HCT116 (cell line): ENCODE data around the gene HEPN1. TPM values are rescaled to one million over a fixed set of nuclear protein-coding genes. Genes with fewer than 3 reads are reported as not detected.

Experiments used
- ATAC-seq: fragments of 200-7000 bp; cut with Tn5 transposase; 2 replicates; pipeline ENCODE4 v1.9.1; 2020; ENCODE audit warnings: mild to moderate bottlenecking, moderate library complexity
- BruUV-seq: library from RNA; stranded (reverse); fragments of 400-500 nt; replicated peaks from 2 replicates; lab custom pipeline; 2021; lab: Mats Ljungman, UMichigan
- CTCF ChIA-PET: fragments of 300-600 bp; sonication (Branson Sonifier 250); formaldehyde crosslinking; loops from one replicate; lab custom pipeline; 2021; ENCODE audit warnings: antibody characterized with exemption; lab: Charles Lee
- POLR2A ChIA-PET: fragments of 300-600, 350-600 bp; sonication (Branson Sonifier 250); formaldehyde crosslinking; loops from one replicate; lab custom pipeline; 2021; ENCODE audit warnings: antibody characterized with exemption; lab: Charles Lee
- RAD21 ChIA-PET, 2 experiments: fragments of 300-600 bp; sonication (Branson Sonifier 250); formaldehyde crosslinking; loops; one replicate each; lab custom pipeline; 2023; ENCODE audit warnings: low total read pairs in 2 of 2; ENCODE audit not compliant: uncharacterized antibody in 2 of 2, unreplicated experiment in 2 of 2, low non-redundant PET in 1 of 2; lab: Charles Lee
- DNase-seq: peaks from one replicate; pipeline ENCODE4 v3.0.0-alpha.2; 2010; ENCODE audit warnings: low read depth, low spot score
- H2AFZ ChIP-seq: fragments of 200-600 bp; shearing (Covaris generic), sonication (generic); 2 replicates; pipeline ENCODE4 v1.6.1; 2017; ENCODE audit warnings: low read depth, mixed run types, mixed read lengths, antibody characterized with exemption, low read length; ENCODE audit not compliant: poor library complexity, severe bottlenecking
- H3K27ac ChIP-seq: 2 replicates; pipeline ENCODE4 v1.5.1; 2012; ENCODE audit warnings: low read depth, low read length
- H3K27me3 ChIP-seq: fragments of 200-600 bp; sonication (generic); 2 replicates; pipeline ENCODE4 v1.6.1; 2016; ENCODE audit warnings: mixed run types, low read length, mixed read lengths; ENCODE audit not compliant: insufficient read depth
- H3K36me3 ChIP-seq, 2 experiments: fragments of 200-500 bp in 1 of 2; fragments of 200-600 bp in 1 of 2; sonication (Bioruptor generic) in 1 of 2; sonication (generic) in 1 of 2; 2 replicates each; pipeline versions ENCODE4 v1.5.1 to v1.6.1; 2014 to 2016; ENCODE audit warnings: low read length in 2 of 2, inconsistent platforms in 1 of 2, mixed read lengths in 1 of 2, mixed run types in 1 of 2; ENCODE audit not compliant: insufficient read depth in 2 of 2, control insufficient read depth in 1 of 2
- H3K4me1 ChIP-seq, 2 experiments: fragments of 200-600 bp in 1 of 2; sonication (generic) in 1 of 2; 2 replicates each; pipeline versions ENCODE4 v1.5.1 to v1.6.1; 2012 to 2017; ENCODE audit warnings: low read length in 2 of 2, inconsistent platforms in 1 of 2, mild to moderate bottlenecking in 1 of 2, mixed read lengths in 1 of 2, mixed run types in 1 of 2, moderate library complexity in 1 of 2; ENCODE audit not compliant: insufficient read depth in 2 of 2, control insufficient read depth in 1 of 2
- H3K4me2 ChIP-seq: fragments of 200-600 bp; sonication (generic); 2 replicates; pipeline ENCODE4 v1.6.1; 2017; ENCODE audit warnings: mixed run types, low read length, mixed read lengths
- H3K4me3 ChIP-seq, 2 experiments: fragments of 200-600 bp in 1 of 2; sonication (generic) in 1 of 2; replicated peaks in 1 of 2; 2 replicates each; pipeline ENCODE4 v1.5.1; 2011 to 2016; ENCODE audit warnings: low read length in 2 of 2, control low read depth in 1 of 2, low read depth in 1 of 2, mild to moderate bottlenecking in 1 of 2, mixed read lengths in 1 of 2, mixed run types in 1 of 2
- H3K79me2 ChIP-seq: fragments of 200-600 bp; sonication (generic); 2 replicates; pipeline ENCODE4 v1.6.1; 2017; ENCODE audit warnings: mild to moderate bottlenecking, mixed run types, low read length, moderate library complexity, mixed read lengths; ENCODE audit not compliant: insufficient read depth
- H3K9ac ChIP-seq: fragments of 200-600 bp; sonication (generic); 2 replicates; pipeline ENCODE4 v1.6.1; 2016; ENCODE audit warnings: low read length, mixed read lengths
- H3K9me2 ChIP-seq: fragments of 200-600 bp; sonication (generic), shearing (Covaris generic); 2 replicates; pipeline ENCODE4 v1.6.1; 2017; ENCODE audit warnings: mixed run types, mild to moderate bottlenecking, moderate library complexity; ENCODE audit not compliant: insufficient read depth
- H3K9me3 ChIP-seq, 2 experiments: fragments of 200-500 bp in 1 of 2; fragments of 200-600 bp in 1 of 2; sonication (Bioruptor generic) in 1 of 2; sonication (generic) in 1 of 2; 2 replicates each; pipeline ENCODE4 v1.6.1; 2014 to 2017; ENCODE audit warnings: low read length in 2 of 2, mixed read lengths in 2 of 2, inconsistent platforms in 1 of 2, low read depth in 1 of 2, mild to moderate bottlenecking in 1 of 2, mixed run types in 1 of 2, moderate library complexity in 1 of 2; ENCODE audit not compliant: control insufficient read depth in 1 of 2, insufficient read depth in 1 of 2
- H4K20me1 ChIP-seq: fragments of 200-600 bp; sonication (generic), shearing (Covaris generic); 2 replicates; pipeline ENCODE4 v1.6.1; 2017; ENCODE audit warnings: mixed run types, mild to moderate bottlenecking, moderate library complexity; ENCODE audit not compliant: insufficient read depth
- ELF1 ChIP-seq: IDR thresholded peaks from 2 replicates; pipeline ENCODE4 v1.6.1; 2012; ENCODE audit warnings: low read depth, borderline replicate concordance
- EZH2 ChIP-seq: fragments of 200-600 bp; sonication (generic); IDR thresholded peaks from 2 replicates; pipeline ENCODE4 v1.6.1; 2017; ENCODE audit warnings: antibody characterized with exemption, mixed run types
- EZH2phosphoT487 ChIP-seq: fragments of 200-600 bp; IDR thresholded peaks from 2 replicates; pipeline ENCODE4 v1.6.1; 2018; ENCODE audit warnings: antibody characterized with exemption, borderline replicate concordance
- FOSL1 ChIP-seq: IDR thresholded peaks from 2 replicates; pipeline ENCODE4 v1.6.1; 2012; ENCODE audit warnings: low read depth
- POLR2A ChIP-seq: IDR thresholded peaks from 2 replicates; pipeline ENCODE4 v1.7.0; 2011; ENCODE audit warnings: borderline replicate concordance; ENCODE audit not compliant: insufficient read depth, insufficient read length; ENCODE audit errors: extremely low read depth
- RAD21 ChIP-seq: IDR thresholded peaks from 2 replicates; pipeline ENCODE4 v1.6.1; 2012; ENCODE audit warnings: low read depth, mild to moderate bottlenecking
- SP1 ChIP-seq: IDR thresholded peaks from 2 replicates; pipeline ENCODE4 v1.6.1; 2012; ENCODE audit warnings: low read depth
- YY1 ChIP-seq: IDR thresholded peaks from 2 replicates; pipeline ENCODE4 v1.6.1; 2011; ENCODE audit warnings: low read length, low read depth, moderate library complexity, mild to moderate bottlenecking; ENCODE audit not compliant: insufficient replicate concordance; ENCODE audit errors: extremely low read depth
- ZBTB33 ChIP-seq: IDR thresholded peaks from 2 replicates; pipeline ENCODE4 v1.6.1; 2011; ENCODE audit warnings: mild to moderate bottlenecking, low read length, moderate library complexity; ENCODE audit not compliant: insufficient replicate concordance; ENCODE audit errors: extremely low read depth
- ZFX ChIP-seq: fragments of 450-650 bp; IDR thresholded peaks from 2 replicates; pipeline ENCODE4 v1.6.1; 2017
- intact Hi-C: fragments of 100-400 bp; cut with micrococcal nuclease; formaldehyde crosslinking; loops from 2 replicates; pipeline ENCODE4 v1.10.0; 2022
- total RNA-seq: library from RNA; stranded (reverse); gene quantifications from one replicate; pipeline ENCODE4 v1.2.1, GENCODE V29; 2021; ENCODE audit not compliant: unreplicated experiment

Gene HEPN1
- total RNA-seq, 1 experiment from 2014 or later, result not detected

- Histone ChIP-seq H3K4me1 (no peaks in the 10 kb centered on the region), H3K9me3 (no peaks in the 10 kb centered on the region), H3K36me3 (no peaks in the 10 kb centered on the region), H3K9ac (no peak overlapping the region), H3K9me2 (no peaks in the 10 kb centered on the region), H3K27ac (no peak overlapping the region), H3K4me2 (no peak overlapping the region), H4K20me1 (no peaks in the 10 kb centered on the region), H3K4me3 (no peak overlapping the region), H3K79me2 (no peaks in the 10 kb centered on the region), H3K27me3 (0 out of 2 replicates have a peak, but pooled peaks cover 3% of the 10 kb centered on the region), H2AFZ (no peak overlapping the region)
- ChIA-PET POLR2A (no interaction called here), RAD21 (no interaction called here), CTCF (interaction anchor here (1.2 to 1.6 kb wide), 2 partner anchors 15 to 234 kb away, joined by 3 to 5 read pairs; no protein-coding TSS in a partner anchor)
- ATAC-seq (no peak), DNase-seq (no peak)
- BruUV-seq, result no TSS peak
- intact Hi-C loops, result no loop called here
- TF ChIP-seq SP1 (no peak), ZFX (no peak), ELF1 (no peak), RAD21 (no peak), ZBTB33 (no peak), EZH2 (no peak), FOSL1 (no peak), EZH2phosphoT487 (no peak), POLR2A (no peak), YY1 (no peak)
Observed at GRCh38 chr11:124890683-124891372, 28.2 kb upstream of the HEPN1 start.
